HepG2 (cell line): Measurements from ENCODE around the gene EPO. TPM values are rescaled to one million over a fixed set of nuclear protein-coding genes. Genes with fewer than 3 reads are reported as not detected.

ENCODE experiments used
- ATF7 ChIP-seq, 2 experiments: fragments of 450-650 bp in 1 of 2; sonication (generic) in 1 of 2; formaldehyde crosslinking in 1 of 2; IDR thresholded peaks; 2 replicates each; pipeline versions ENCODE4 v1.4.0 to v1.6.1; 2016 to 2020; ENCODE audit warnings: antibody characterized with exemption in 1 of 2, mild to moderate bottlenecking in 1 of 2, missing genetic modification reagents in 1 of 2
- CAMTA2 ChIP-seq: sonication (generic); formaldehyde crosslinking; IDR thresholded peaks from 2 replicates; pipeline ENCODE4 v1.4.0; 2020; ENCODE audit warnings: mild to moderate bottlenecking, missing genetic modification reagents, borderline replicate concordance
- DNMT1 ChIP-seq: sonication (generic); formaldehyde crosslinking; IDR thresholded peaks from 2 replicates; pipeline ENCODE4 v1.5.1; 2020; ENCODE audit warnings: mild to moderate bottlenecking, missing genetic modification reagents
- LCORL ChIP-seq, 2 experiments: fragments of 450-650 bp in 1 of 2; sonication (generic) in 1 of 2; formaldehyde crosslinking in 1 of 2; IDR thresholded peaks; 2 replicates each; pipeline versions ENCODE4 v1.5.0 to v1.6.1; 2017 to 2020; ENCODE audit warnings: antibody characterized with exemption in 1 of 2, missing genetic modification reagents in 1 of 2
- MAFK ChIP-seq, 2 experiments: IDR thresholded peaks in 1 of 2; conservative IDR thresholded peaks in 1 of 2; 2 replicates each; pipeline ENCODE4 v1.6.1; 2011; ENCODE audit warnings: improper control_type of control experiment in 2 of 2, low read length in 2 of 2
- MNT ChIP-seq: fragments of 450-650 bp; IDR thresholded peaks from 2 replicates; pipeline ENCODE4 v1.6.1; 2016
- NFYB ChIP-seq: sonication (generic); formaldehyde crosslinking; IDR thresholded peaks from 2 replicates; pipeline ENCODE4 v1.4.0; 2020; ENCODE audit warnings: missing genetic modification reagents
- SMAD9 ChIP-seq: sonication (generic); formaldehyde crosslinking; IDR thresholded peaks from 2 replicates; pipeline ENCODE4 v1.5.1; 2020; ENCODE audit warnings: mild to moderate bottlenecking, missing genetic modification reagents
- SPEN ChIP-seq: sonication (generic); formaldehyde crosslinking; IDR thresholded peaks from 2 replicates; pipeline ENCODE4 v1.5.1; 2020; ENCODE audit warnings: low read depth, mild to moderate bottlenecking, missing genetic modification reagents
- SRY ChIP-seq: sonication (generic); formaldehyde crosslinking; IDR thresholded peaks from 2 replicates; pipeline ENCODE4 v1.8.0; 2022; ENCODE audit warnings: mild to moderate bottlenecking, missing genetic modification reagents
- ZBTB1 ChIP-seq: sonication (generic); formaldehyde crosslinking; IDR thresholded peaks from 2 replicates; pipeline ENCODE4 v1.4.0; 2020; ENCODE audit warnings: missing genetic modification reagents, borderline replicate concordance
- ZFP36L2 ChIP-seq: sonication (generic); formaldehyde crosslinking; IDR thresholded peaks from 2 replicates; pipeline ENCODE4 v1.4.0; 2020; ENCODE audit warnings: missing genetic modification reagents
- ZNF484 ChIP-seq: sonication (generic); formaldehyde crosslinking; IDR thresholded peaks from 2 replicates; pipeline ENCODE4 v1.5.1; 2020; ENCODE audit warnings: mild to moderate bottlenecking, low read depth, missing genetic modification reagents, borderline replicate concordance
- ZNF549 ChIP-seq: sonication (generic); formaldehyde crosslinking; IDR thresholded peaks from 2 replicates; pipeline ENCODE4 v1.5.0; 2020; ENCODE audit warnings: missing genetic modification reagents
- ZNF740 ChIP-seq: sonication (generic); formaldehyde crosslinking; IDR thresholded peaks from 2 replicates; pipeline ENCODE4 v1.4.0; 2020; ENCODE audit warnings: missing genetic modification reagents
- ZNF773 ChIP-seq: sonication (generic); formaldehyde crosslinking; IDR thresholded peaks from 2 replicates; pipeline ENCODE4 v1.4.0; 2020; ENCODE audit warnings: missing genetic modification reagents, borderline replicate concordance
- ZNF775 ChIP-seq: sonication (generic); formaldehyde crosslinking; IDR thresholded peaks from 2 replicates; pipeline ENCODE4 v1.4.0; 2020; ENCODE audit warnings: missing genetic modification reagents, mild to moderate bottlenecking, moderate library complexity, borderline replicate concordance
- ZSCAN12 ChIP-seq: sonication (generic); formaldehyde crosslinking; IDR thresholded peaks from 2 replicates; pipeline ENCODE4 v1.9.0; 2021; ENCODE audit warnings: mild to moderate bottlenecking, missing genetic modification reagents
- polyA plus RNA-seq, 8 experiments: library from polyadenylated mRNA; depleted of rRNA in 3 of 8; stranded (reverse) in 7 of 8; unstranded in 1 of 8; fragments of >200 nt; fragmentation: Illumina TruSeq in 4 of 8; extraction: Trizol in 4 of 8; gene quantifications; 2 replicates each; pipeline versions ENCODE4 v1.2.1 to v1.2.3, GENCODE V29; 2011 to 2016; ENCODE audit warnings: low read depth in 4 of 8, missing spikeins in 1 of 8, mixed read lengths in 1 of 8; ENCODE audit not compliant: insufficient read depth in 1 of 8
- total RNA-seq, 5 experiments: library from RNA; depleted of rRNA; stranded (reverse); fragments of >200 nt; fragmentation: Illumina TruSeq; extraction: Trizol; gene quantifications; 2 replicates each; pipeline ENCODE4 v1.2.3, GENCODE V29; 2016; ENCODE audit warnings: low read depth in 1 of 5
- TF ChIP-seq, protein P1 (sequence below): sonication (generic); formaldehyde crosslinking; IDR thresholded peaks from 2 replicates; pipeline ENCODE4 v1.5.0; 2020; ENCODE audit warnings: mild to moderate bottlenecking, missing genetic modification reagents
- TF ChIP-seq, protein P2 (sequence below): sonication (generic); formaldehyde crosslinking; IDR thresholded peaks from 2 replicates; pipeline ENCODE4 v1.5.1; 2020; ENCODE audit warnings: mild to moderate bottlenecking, missing genetic modification reagents, moderate library complexity

EPO gene
- total and polyA plus RNA-seq, 2 of the 13 experiments (the other 11 are each of a cell fraction or from before 2014, with no cell fraction given), result 10.3 to 25.7 TPM

- TF ChIP-seq, protein P1, sequence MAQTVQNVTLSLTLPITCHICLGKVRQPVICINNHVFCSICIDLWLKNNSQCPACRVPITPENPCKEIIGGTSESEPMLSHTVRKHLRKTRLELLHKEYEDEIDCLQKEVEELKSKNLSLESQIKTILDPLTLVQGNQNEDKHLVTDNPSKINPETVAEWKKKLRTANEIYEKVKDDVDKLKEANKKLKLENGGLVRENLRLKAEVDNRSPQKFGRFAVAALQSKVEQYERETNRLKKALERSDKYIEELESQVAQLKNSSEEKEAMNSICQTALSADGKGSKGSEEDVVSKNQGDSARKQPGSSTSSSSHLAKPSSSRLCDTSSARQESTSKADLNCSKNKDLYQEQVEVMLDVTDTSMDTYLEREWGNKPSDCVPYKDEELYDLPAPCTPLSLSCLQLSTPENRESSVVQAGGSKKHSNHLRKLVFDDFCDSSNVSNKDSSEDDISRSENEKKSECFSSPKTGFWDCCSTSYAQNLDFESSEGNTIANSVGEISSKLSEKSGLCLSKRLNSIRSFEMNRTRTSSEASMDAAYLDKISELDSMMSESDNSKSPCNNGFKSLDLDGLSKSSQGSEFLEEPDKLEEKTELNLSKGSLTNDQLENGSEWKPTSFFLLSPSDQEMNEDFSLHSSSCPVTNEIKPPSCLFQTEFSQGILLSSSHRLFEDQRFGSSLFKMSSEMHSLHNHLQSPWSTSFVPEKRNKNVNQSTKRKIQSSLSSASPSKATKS (CRISPR knock-in tag), result no peak
- TF ChIP-seq MAFK (conservative IDR thresholded peaks at IDR 0.05 in 1 of 2, IDR thresholded peaks at IDR 0.05 in 1 of 2; ENCODE audit: low read length in 2 of 2) (no peak), ZBTB1 (no peak), DNMT1 (CRISPR knock-in tag) (peak; percentile 75; the same call in 1 of the 2 replicates), ZNF740 (no peak), ZNF549 (CRISPR knock-in tag) (no peak), MNT (peak; percentile 55), ZNF773 (no peak; the same call in 1 of the 2 replicates), ZNF775 (CRISPR knock-in tag) (no peak), SMAD9 (CRISPR knock-in tag) (no peak), ZSCAN12 (CRISPR knock-in tag) (no peak), CAMTA2 (no peak), SPEN (CRISPR knock-in tag) (peak; percentile 83), ATF7 (IDR thresholded peaks at IDR 0.05) (peak; percentile 80), ATF7 (CRISPR knock-in tag; IDR thresholded peaks at IDR 0.05) (0 out of 2 replicates have a peak, but pooled peaks have one; percentile 18), ZNF484 (CRISPR knock-in tag) (no peak), ZFP36L2 (CRISPR knock-in tag) (no peak), LCORL (IDR thresholded peaks at IDR 0.05) (peak; percentile 34; the same call in 1 of the 2 replicates), LCORL (CRISPR knock-in tag; IDR thresholded peaks at IDR 0.05) (no peak; the same call in 1 of the 2 replicates), SRY (CRISPR knock-in tag) (no peak), NFYB (CRISPR knock-in tag) (peak; percentile 34; the same call in 1 of the 2 replicates)
- TF ChIP-seq, protein P2, sequence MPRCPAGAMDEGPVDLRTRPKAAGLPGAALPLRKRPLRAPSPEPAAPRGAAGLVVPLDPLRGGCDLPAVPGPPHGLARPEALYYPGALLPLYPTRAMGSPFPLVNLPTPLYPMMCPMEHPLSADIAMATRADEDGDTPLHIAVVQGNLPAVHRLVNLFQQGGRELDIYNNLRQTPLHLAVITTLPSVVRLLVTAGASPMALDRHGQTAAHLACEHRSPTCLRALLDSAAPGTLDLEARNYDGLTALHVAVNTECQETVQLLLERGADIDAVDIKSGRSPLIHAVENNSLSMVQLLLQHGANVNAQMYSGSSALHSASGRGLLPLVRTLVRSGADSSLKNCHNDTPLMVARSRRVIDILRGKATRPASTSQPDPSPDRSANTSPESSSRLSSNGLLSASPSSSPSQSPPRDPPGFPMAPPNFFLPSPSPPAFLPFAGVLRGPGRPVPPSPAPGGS, result no peak
Observed at GRCh38 chr7:100673302-100673941, 46.8 kb upstream of the EPO start, which contains the start of gene GNB2 (continued).
